IPS-18c (cell line): Measurements from ENCODE around the gene PLXNA3.

Experiments used
- H3K4me3 ChIP-seq: 2 replicates; pipeline ENCODE4 v1.7.0; 2013; ENCODE audit warnings: low read depth, mild to moderate bottlenecking, low read length, moderate library complexity; ENCODE audit not compliant: insufficient read depth
- H3K9me3 ChIP-seq: one replicate; pipeline ENCODE4 v1.6.1; 2013; ENCODE audit warnings: mild to moderate bottlenecking, low read length, moderate library complexity; ENCODE audit not compliant: control insufficient read depth, insufficient read depth

Gene PLXNA3

DNA sequence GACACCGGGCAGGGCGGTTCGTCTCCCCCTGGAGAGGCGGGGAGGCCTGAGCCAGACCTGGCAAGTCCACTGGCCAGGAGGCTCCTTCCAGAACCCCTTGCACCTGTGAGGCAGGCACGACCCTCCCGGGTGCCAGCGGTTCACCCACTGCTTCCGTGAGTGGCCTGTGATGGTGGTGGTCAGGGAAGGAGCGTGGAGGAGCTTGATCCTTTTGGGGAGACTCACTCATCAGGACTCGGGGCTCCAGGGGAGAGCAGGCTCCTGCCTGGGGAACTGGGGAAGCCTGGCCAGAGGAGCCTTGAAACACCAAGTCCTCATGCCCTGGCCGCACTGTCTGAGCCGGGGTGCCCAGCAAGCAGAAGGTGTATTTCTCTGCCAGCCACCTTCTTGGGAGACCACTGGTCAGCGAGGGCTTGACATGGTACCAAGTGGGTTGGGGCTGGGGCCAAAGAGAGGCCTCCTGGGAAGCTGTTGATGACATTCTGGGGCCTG, 13.3 kb upstream of the PLXNA3 start:
- H3K9me3 ChIP-seq: peaks cover 9% of the 10 kb centered on the region
- peak overlapping the region; percentile 55 for H3K4me3 ChIP-seq

DNA sequence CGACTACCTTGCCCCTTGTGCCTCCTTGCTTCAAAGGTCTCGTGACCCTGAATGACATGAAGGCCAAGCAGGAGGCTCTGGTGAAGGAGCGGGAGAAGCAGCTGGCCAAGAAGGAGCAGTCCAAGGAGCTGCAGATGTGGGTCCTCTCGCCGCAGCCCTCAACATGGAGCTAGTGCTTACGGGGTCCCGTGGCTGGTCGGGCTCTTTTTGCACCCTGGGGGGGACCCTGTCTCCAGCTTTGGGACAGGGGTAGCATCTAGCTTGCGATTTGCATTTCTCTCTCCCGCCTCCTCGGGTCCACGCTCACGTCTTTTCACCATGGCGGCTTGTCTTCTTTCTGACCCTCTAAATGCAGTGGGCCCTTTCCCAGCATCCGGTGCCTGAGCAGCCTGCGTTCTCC, 12.3 kb upstream of the PLXNA3 start:
- no peak overlapping the region for H3K4me3 ChIP-seq

DNA sequence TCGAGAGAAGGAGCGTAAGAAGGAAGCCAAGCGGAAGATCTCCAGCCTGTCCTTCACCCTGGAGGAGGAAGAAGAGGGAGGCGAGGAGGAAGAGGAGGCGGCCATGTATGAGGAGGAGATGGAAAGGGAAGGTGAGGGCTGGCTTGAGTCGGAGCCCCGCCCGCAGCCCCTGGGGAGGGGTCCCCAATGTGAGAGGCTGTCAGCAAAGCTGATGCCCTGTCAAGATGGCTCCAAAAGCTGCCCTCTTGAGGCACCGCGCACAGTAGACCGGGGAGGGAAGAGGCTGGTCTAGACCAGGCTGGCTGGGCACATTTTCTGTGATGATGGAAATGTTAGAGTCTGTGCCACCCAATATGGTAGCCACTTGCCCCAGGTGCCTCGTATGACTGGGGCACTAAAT, 11.7 kb upstream of the PLXNA3 start:
- H3K4me3 ChIP-seq: no peak overlapping the region
- H3K9me3 ChIP-seq: peaks cover 14% of the 10 kb centered on the region

More for the DNA sequence above, 12.3 kb upstream of the PLXNA3 start:
- peaks cover 12% of the 10 kb centered on the region for H3K9me3 ChIP-seq

DNA sequence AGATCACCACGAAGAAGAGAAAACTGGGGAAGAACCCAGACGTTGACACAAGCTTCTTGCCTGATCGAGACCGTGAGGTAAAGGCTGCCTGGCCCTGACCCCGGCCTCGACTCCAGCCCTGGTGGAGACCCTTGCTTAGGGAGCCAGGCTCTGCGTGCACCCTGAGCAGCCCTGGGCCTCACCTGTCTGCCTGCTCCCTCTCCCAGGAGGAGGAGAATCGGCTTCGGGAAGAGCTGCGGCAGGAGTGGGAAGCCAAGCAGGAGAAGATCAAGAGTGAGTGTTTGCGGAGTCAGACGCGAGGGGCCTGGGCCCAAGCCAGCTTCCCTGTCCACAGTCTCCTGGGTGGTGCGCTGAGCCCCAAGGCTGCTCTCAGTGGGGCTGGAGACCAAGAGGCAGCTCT, 9.6 kb upstream of the PLXNA3 start:
- Histone ChIP-seq H3K9me3 (peaks cover 12% of the 10 kb centered on the region), H3K4me3 (no peak overlapping the region)

DNA sequence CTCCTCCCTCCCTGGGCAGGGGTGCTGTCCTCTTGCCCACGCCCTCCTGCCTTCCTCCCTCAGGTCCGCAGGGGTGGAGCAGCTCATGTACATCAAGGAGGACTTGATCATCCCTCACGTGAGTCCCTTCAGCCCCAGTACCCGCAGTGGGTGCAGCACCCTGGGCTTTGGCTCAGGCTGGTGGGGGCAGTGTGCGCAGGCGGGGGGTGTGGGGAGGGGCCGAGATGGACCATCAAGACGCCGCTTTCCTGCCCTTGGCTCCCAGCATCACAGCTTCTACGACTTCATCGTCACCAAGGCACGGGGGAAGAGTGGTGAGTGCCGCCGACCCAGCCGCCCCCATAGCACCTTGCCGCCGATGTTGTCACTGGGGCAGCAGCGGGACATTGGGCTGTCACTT, 8.5 kb upstream of the PLXNA3 start:
- Histone ChIP-seq H3K4me3 (no peak overlapping the region), H3K9me3 (peaks cover 12% of the 10 kb centered on the region)

DNA sequence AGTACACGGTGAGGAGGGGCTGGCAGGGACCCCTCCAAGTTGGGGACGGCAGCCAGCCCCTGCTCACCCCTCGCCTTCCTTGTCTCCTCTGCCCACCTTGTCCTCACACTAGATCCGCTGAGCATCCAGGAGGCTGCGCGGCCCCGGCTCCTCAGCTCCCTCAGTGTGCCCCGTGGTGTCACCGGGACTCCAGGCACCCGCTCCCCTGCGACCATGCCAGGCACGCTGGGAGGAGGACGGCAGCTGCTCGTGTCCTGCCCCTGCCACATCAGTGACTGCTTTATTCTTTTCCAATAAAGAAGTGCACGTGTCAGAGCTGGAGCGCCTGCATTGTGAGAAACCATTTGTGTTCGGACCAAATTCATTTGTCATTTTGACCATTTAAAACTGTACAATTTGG, 7.8 kb upstream of the PLXNA3 start:
- Histone ChIP-seq H3K4me3 (no peak overlapping the region), H3K9me3 (peaks cover 17% of the 10 kb centered on the region)

DNA sequence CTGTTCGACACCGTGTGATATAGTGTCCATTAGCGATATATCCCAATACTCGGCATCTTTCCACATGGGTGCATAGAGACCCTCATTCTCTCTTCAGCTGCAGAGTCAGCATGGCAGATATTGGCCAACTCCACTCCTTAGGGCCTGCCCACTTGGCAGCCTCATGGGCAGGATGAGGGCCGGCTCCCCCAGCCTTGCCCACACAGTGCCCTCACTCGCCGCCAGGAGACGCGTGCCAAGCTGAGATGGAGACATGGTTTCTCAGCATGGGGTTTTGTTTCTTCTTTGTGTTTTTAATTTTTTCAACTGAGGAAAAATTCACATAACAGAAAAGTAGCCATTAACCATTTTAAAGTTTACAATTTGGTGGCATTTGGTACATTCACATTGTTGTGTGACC, 5.3 kb upstream of the PLXNA3 start:
- H3K4me3 ChIP-seq: no peak overlapping the region
- peaks cover 26% of the 10 kb centered on the region for H3K9me3 ChIP-seq

DNA sequence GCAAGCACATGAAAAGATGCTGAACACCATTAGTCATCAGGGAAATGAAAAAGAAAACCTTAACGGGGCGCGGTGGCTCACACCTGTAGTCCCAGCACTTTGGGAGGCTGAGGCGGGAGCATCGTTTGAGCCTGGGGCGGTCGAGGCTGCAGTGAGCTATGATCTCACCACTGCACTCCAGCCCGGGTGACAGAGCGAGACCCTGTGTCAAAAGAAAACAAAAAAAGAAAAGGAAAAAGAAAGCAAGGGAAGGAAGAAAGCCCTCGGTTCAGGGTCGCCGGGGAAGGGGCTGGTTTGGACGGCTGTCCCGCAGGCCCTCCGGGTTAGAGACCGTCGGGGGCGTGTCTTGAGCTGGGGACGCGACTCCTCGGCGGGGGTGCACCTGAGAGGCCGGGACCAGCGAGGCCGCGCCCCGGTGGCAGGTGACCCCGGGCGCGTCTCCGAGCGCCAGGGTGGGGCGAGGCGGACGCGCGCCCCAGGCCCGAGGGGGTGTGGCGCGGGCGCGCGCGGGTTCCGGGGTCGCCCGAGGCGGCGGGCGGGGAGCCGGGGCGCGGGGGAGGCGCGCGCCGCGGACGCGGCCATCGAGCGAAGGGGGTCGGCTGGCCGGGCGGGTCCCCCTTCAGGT, 478 bp upstream of the PLXNA3 start:
- Histone ChIP-seq H3K9me3 (peaks cover 20% of the 10 kb centered on the region), H3K4me3 (peak overlapping the region; percentile 20; the same call in 1 of the 2 replicates)

DNA sequence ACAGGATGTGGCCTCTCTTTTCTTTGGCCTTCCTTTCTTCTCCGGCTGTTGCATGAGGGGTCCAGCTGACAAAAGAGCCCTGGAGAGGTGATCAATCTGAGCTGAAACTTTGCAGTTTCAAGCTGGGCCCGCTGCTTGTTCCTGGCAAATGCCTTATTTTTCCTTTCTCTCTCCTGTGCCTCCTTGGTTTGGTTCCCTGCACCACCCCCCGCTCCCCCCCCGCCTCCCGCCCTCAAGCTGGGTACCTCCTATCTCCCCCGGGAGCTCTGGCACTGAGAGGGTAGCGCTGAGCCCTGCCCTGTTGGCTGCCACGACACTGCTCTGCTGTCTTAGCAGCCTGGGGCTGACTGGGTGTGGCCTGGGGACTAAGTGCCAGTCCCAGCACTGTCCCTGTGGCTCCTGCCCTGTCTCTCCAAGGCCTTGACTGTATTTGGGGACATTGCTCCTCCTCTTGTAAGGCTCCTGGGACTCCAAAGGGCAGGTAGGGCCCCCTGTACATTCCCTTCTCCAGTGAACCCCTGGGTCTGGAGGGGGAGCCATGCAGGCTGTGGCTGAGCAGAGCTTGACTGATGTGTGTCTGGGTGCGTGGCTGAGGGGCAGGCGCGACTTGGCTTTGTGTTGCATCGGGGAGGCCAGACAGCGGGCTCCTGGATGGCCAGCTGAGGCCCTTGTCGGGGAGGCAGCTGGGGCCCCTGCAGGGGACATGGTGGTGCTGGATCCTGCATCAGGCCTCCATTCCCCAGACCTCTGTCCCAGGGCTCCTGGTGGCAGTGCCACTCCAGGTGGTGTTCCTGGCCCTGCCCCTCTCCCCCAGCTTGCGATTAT, 1.1 kb downstream of the PLXNA3 start:
- peak overlapping the region; percentile 53 for H3K4me3 ChIP-seq

DNA sequence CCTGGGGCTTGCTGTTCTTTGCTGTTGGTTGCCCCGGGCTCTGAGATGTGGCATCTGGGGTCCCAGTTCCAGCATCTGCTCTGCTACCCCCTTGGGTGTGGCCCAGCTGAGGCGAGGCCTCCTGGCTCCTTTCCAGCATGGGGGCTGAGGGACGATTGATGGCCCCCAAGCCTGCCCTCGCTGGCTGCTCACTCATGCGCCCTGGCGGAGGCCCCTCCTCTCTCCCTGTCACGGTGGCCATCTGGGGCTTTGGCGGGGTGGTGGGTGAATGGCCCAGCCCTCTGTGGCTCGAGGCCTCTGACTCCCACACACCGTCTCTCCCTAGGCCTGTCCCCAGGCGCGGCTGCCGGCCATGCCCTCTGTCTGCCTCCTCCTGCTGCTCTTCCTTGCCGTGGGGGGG, 1.8 kb downstream of the PLXNA3 start:
- H3K4me3 ChIP-seq: peak overlapping the region; percentile 15; the same call in 1 of the 2 replicates

More for the DNA sequence above, 1.1 kb downstream of the PLXNA3 start:
- H3K9me3 ChIP-seq: peaks cover 21% of the 10 kb centered on the region

DNA sequence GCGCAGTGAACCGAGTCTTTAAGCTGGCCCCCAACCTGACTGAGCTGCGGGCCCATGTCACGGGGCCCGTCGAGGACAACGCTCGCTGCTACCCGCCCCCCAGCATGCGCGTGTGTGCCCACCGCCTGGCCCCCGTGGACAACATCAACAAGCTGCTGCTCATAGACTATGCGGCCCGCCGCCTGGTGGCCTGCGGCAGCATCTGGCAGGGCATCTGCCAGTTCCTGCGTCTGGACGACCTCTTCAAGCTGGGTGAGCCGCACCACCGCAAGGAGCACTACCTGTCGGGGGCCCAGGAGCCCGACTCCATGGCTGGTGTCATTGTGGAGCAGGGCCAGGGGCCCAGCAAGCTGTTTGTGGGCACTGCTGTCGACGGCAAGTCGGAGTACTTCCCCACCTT, 2.2 kb downstream of the PLXNA3 start:
- peaks cover 17% of the 10 kb centered on the region for H3K9me3 ChIP-seq
- peak overlapping the region; percentile 15; the same call in 1 of the 2 replicates for H3K4me3 ChIP-seq

More for the DNA sequence above, 1.8 kb downstream of the PLXNA3 start:
- peaks cover 21% of the 10 kb centered on the region for H3K9me3 ChIP-seq

DNA sequence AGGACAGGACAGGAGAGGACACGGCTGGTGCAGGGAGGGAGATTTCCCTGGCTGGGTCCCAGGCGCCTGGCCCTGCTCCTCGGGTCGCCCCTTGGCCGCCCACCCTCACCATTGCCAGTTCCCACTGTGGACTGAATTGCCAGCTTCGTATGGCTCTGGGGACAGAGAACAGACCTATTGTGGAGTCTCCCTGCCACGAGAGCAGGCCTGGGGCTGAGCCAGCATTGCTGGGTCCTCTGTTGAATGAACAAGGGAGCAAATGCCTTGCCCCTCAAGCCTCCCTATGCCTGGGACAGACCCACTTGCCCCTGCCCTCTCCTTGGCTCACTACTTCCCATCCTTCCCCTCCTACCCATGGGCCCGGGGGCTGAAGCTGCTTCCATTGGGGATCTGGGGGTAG, 4.3 kb downstream of the PLXNA3 start:
- H3K4me3 ChIP-seq: no peak overlapping the region
- peaks cover 13% of the 10 kb centered on the region for H3K9me3 ChIP-seq

DNA sequence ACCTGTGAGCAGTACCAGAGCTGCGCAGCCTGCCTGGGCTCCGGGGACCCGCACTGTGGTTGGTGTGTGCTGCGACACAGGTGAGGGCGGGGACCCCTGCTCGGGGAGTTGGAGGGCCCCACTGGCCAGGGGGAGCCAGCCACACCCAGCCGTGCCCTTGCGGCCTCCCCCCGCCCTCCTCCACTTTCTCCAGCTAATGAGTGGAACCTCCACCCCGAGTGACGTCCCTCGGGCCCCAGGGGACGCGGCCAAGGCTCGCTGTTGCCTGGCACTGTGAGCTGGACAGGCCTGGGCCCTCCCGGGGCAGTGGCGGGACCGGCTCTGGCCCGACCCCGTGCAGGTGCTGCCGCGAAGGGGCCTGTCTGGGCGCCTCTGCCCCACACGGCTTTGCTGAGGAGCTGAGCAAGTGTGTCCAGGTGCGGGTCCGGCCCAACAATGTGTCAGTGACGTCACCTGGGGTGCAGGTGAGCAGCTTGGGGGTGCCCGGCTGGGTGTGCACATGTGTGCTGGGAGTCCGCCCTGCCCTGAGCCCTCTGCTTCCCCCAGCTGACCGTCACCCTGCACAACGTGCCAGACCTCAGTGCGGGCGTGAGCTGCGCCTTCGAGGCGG, 5.6 kb downstream of the PLXNA3 start:
- H3K9me3 ChIP-seq: peaks cover 14% of the 10 kb centered on the region
- no peak overlapping the region for H3K4me3 ChIP-seq

DNA sequence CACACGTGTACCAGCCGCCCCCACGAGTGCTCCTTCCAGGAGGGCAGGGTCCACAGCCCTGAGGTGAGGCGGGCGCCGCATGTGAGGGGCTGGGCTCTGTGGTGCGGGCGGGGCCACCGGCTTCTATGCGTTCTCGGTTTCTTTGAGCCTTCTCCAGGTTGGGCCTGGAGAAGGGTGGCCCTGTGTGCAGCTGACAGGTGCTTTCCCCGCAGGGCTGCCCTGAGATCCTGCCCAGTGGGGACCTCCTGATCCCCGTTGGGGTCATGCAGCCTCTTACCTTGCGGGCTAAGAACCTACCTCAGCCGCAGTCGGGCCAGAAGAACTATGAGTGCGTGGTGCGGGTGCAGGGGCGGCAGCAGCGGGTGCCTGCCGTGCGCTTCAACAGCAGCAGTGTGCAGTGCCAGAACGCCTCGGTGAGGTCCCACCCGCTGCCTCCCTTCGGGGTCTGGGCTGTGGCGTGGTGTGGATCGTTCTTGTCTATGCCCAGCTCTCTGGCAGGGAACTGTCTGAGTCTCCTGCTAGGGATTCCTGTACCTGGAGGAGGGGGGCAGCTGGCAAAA, 6.8 kb downstream of the PLXNA3 start:
- Histone ChIP-seq H3K9me3 (peaks cover 12% of the 10 kb centered on the region), H3K4me3 (no peak overlapping the region)

DNA sequence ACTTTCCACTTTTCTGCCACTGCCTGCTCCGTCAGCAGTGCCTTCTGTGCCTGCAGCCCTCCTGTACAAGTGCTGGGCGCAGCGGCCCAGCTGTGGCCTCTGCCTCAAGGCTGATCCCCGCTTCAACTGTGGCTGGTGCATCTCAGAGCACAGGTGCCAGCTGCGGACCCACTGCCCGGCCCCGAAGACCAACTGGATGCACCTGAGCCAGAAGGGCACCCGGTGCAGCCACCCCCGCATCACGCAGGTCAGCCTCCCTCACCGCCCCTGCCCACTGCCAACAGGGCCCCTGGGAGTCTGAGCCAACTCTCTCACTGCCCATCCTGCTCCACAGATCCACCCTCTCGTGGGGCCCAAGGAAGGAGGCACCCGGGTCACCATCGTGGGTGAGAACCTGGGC, 7.5 kb downstream of the PLXNA3 start:
- H3K9me3 ChIP-seq: peaks cover 12% of the 10 kb centered on the region
- H3K4me3 ChIP-seq: no peak overlapping the region

DNA sequence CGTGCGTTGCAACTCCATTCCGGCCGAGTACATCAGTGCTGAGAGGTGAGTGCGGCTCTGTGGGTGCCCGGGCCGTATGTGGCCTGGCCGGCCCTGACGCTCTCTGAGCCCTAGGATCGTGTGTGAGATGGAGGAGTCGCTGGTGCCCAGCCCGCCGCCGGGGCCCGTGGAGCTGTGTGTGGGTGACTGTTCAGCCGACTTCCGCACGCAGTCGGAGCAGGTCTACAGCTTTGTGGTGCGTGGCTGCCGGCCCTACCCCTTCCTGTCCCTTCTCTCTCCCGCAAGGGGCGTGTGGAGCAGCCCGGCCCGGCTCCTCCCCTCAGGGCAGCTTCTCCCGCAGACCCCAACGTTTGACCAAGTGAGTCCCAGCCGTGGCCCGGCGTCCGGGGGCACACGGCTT, 8.0 kb downstream of the PLXNA3 start:
- peaks cover 12% of the 10 kb centered on the region for H3K9me3 ChIP-seq
- no peak overlapping the region for H3K4me3 ChIP-seq

DNA sequence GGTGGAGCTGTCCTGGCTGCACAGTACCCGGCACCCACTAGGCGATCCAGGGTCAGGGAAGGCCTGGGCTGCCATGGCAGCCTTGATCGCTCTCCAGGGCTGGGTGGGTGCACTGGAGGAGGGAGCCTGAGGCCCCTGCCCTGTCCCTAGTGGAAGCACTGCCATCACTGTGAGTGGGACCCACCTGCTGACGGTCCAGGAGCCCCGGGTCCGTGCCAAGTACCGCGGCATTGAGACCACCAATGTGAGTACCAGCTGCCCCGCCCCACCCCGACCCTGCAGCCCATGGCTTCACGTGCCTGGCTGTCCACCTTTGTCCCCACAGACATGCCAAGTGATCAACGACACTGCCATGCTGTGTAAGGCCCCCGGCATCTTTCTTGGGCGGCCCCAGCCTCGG, 8.8 kb downstream of the PLXNA3 start:
- Histone ChIP-seq H3K4me3 (no peak overlapping the region), H3K9me3 (peaks cover 14% of the 10 kb centered on the region)

DNA sequence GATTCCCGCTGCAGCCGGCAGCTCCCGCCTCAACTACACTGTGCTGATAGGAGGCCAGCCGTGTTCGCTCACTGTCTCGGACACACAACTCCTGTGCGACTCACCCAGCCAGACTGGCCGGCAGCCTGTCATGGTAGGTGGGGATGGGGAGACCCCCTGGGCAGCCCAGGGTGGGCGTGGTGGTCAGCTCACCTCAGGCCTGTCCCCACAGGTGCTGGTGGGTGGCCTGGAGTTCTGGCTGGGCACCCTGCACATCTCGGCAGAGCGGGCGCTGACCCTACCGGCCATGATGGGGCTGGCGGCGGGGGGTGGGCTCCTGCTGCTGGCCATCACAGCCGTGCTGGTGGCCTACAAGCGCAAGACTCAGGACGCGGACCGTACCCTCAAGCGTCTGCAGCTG, 9.5 kb downstream of the PLXNA3 start:
- Histone ChIP-seq H3K9me3 (peaks cover 13% of the 10 kb centered on the region), H3K4me3 (no peak overlapping the region)
